Skeletal muscle cell (primary cell): ENCODE data around the gene CD6.

Experiments
- DNase-seq: peaks from one replicate; pipeline ENCODE4 v3.0.0-alpha.2; 2010; ENCODE audit warnings: low read depth
- H3K4me3 ChIP-seq: 2 replicates; pipeline ENCODE4 v1.5.1; 2011; ENCODE audit warnings: low read depth, mild to moderate bottlenecking, control low read depth, low read length, moderate library complexity

CD6 gene

GRCh38 chr11:60977836-60978235, 6.4 kb downstream of the CD6 start:
- H3K4me3 ChIP-seq = no peak overlapping the region
- DNase-seq = no peak

GRCh38 chr11:60978546-60979380, 7.3 kb downstream of the CD6 start:
- DNase-seq = no peak

GRCh38 chr11:60981515-60981914, 10.0 kb downstream of the CD6 start:
- DNase-seq = no peak
- H3K4me3 ChIP-seq = no peak overlapping the region

More at GRCh38 chr11:60978546-60979380, 7.3 kb downstream of the CD6 start:
- no peak overlapping the region for H3K4me3 ChIP-seq

GRCh38 chr11:60982184-60982583, 10.7 kb downstream of the CD6 start:
- no peak overlapping the region for H3K4me3 ChIP-seq
- DNase-seq = no peak

- DNase-seq = no peak
- no peak overlapping the region for H3K4me3 ChIP-seq
Observed at GRCh38 chr11:60984149-60984548, 12.7 kb downstream of the CD6 start.

- H3K4me3 ChIP-seq = no peak overlapping the region
- DNase-seq = no peak
Observed at GRCh38 chr11:60984636-60985035, 13.2 kb downstream of the CD6 start.

- no peak overlapping the region for H3K4me3 ChIP-seq
- DNase-seq = no peak
Observed at GRCh38 chr11:60985501-60985900, 14.0 kb downstream of the CD6 start.

GRCh38 chr11:60985991-60986915, 14.8 kb downstream of the CD6 start:
- H3K4me3 ChIP-seq = no peak overlapping the region
- DNase-seq = no peak

GRCh38 chr11:60987577-60988277, 16.2 kb downstream of the CD6 start:
- DNase-seq = no peak
- H3K4me3 ChIP-seq = no peak overlapping the region

- DNase-seq = no peak
- no peak overlapping the region for H3K4me3 ChIP-seq
Observed at GRCh38 chr11:60988658-60989057, 17.2 kb downstream of the CD6 start.

- no peak overlapping the region for H3K4me3 ChIP-seq
- no peak for DNase-seq
Observed at GRCh38 chr11:60989093-60989650, 17.7 kb downstream of the CD6 start.

GRCh38 chr11:60991457-60991856, 20.0 kb downstream of the CD6 start:
- no peak for DNase-seq
- H3K4me3 ChIP-seq = no peak overlapping the region

GRCh38 chr11:60992842-60993409, 21.4 kb downstream of the CD6 start:
- no peak for DNase-seq
- no peak overlapping the region for H3K4me3 ChIP-seq

GRCh38 chr11:60993615-60994014, 22.1 kb downstream of the CD6 start:
- DNase-seq = no peak
- H3K4me3 ChIP-seq = no peak overlapping the region

GRCh38 chr11:60994541-60995080, 23.1 kb downstream of the CD6 start:
- H3K4me3 ChIP-seq = no peak overlapping the region
- DNase-seq = no peak

GRCh38 chr11:60995798-60996197, 24.3 kb downstream of the CD6 start:
- no peak for DNase-seq
- no peak overlapping the region for H3K4me3 ChIP-seq

GRCh38 chr11:60996381-60997138, 25.1 kb downstream of the CD6 start:
- DNase-seq = no peak
- no peak overlapping the region for H3K4me3 ChIP-seq

GRCh38 chr11:61000426-61000825, 28.9 kb downstream of the CD6 start:
- H3K4me3 ChIP-seq = no peak overlapping the region
- no peak for DNase-seq
